ENCODE measurements around the gene SHISA8. TPM values are rescaled to one million over a fixed set of nuclear protein-coding genes. Genes with fewer than 3 reads are reported as not detected.

Gene SHISA8
- 1 to 10 TPM in 9 of 10 donors, under 1 TPM in 1; 0.78 to 4.6 (median 1.4) TPM for total RNA-seq
- 1 to 10 TPM in 1 of 2 donors, under 1 TPM in 1; 0.16 to 3.5 TPM for polyA plus RNA-seq
- long read RNA-seq, donor 1, partial matches to known transcripts = 2 of 15 reads
- long read RNA-seq, donor 1, other reads (novel, unspliced or antisense) = 13 of 15 reads
- long read RNA-seq, donor 2, partial matches to known transcripts = 3 of 9 reads
- long read RNA-seq, donor 2, other reads (novel, unspliced or antisense) = 6 of 9 reads
- long read RNA-seq, donor 3, partial matches to known transcripts = 0 of 1 reads
- long read RNA-seq, donor 3, other reads (novel, unspliced or antisense) = 1 of 1 reads

- Histone ChIP-seq H3K36me3 (no peaks in the 10 kb centered on the region), H3K9me3 (no peaks in the 10 kb centered on the region), H3K27me3 (peaks cover 29 to 97% (median 81%) of the 10 kb centered on the region in 7 donors), H3K4me1 (peaks cover 19 to 48% (median 42%) of the 10 kb centered on the region in 9 donors), H3K4me3 (peak within 1 kb of the TSS in 9 of 10 donors; percentile 25 to 48 (median 36)), H3K27ac (no peak within 1 kb of the TSS)
- intact Hi-C loops (cut with DNase I) = no loop called here
- TF ChIP-seq, protein P1, sequence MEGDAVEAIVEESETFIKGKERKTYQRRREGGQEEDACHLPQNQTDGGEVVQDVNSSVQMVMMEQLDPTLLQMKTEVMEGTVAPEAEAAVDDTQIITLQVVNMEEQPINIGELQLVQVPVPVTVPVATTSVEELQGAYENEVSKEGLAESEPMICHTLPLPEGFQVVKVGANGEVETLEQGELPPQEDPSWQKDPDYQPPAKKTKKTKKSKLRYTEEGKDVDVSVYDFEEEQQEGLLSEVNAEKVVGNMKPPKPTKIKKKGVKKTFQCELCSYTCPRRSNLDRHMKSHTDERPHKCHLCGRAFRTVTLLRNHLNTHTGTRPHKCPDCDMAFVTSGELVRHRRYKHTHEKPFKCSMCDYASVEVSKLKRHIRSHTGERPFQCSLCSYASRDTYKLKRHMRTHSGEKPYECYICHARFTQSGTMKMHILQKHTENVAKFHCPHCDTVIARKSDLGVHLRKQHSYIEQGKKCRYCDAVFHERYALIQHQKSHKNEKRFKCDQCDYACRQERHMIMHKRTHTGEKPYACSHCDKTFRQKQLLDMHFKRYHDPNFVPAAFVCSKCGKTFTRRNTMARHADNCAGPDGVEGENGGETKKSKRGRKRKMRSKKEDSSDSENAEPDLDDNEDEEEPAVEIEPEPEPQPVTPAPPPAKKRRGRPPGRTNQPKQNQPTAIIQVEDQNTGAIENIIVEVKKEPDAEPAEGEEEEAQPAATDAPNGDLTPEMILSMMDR (IDR thresholded peaks at IDR 0.05) = no peak
- peak in 1 of 2 donors; percentile 56 for DNase-seq
- ATAC-seq = peak in 5 of 8 donors; percentile 23 to 34 (median 28)
- WGBS, 2 donors = 12 to 13% methylated on average over 58 to 63 of the region's 63 CpGs
These were observed at the start of gene SHISA8 for GRCh38 chr22:41915035-41915785. SHISA8 (minus strand) TSS chr22:41915074; CDS start chr22:41914667, 407 bp downstream.

GRCh38 chr22:41964112-41964491, 49.2 kb upstream of the SHISA8 start:
- Histone ChIP-seq H3K4me3 (no peak overlapping the region), H3K4me1 (peaks cover 0 to 7% (median 0%) of the 10 kb centered on the region in 9 donors), H3K9me3 (no peaks in the 10 kb centered on the region), H3K27ac (no peak overlapping the region), H3K27me3 (peaks cover 0 to 6% (median 0%) of the 10 kb centered on the region in 7 donors), H3K36me3 (no peaks in the 10 kb centered on the region)
- ATAC-seq = no peak
- intact Hi-C loops (cut with DNase I) = loop anchor here in 6 of 10 donors (10.0 kb wide), 4 partner anchors 151 to 511 kb away; partner anchors contain the start of gene NFAM1 (in 3 of the 6)
- TF ChIP-seq, protein P1 (IDR thresholded peaks at IDR 0.05) = no peak
- no peak for DNase-seq
- WGBS, 2 donors = 69 to 74% methylated on average over 5 of the region's 5 CpGs

DNA sequence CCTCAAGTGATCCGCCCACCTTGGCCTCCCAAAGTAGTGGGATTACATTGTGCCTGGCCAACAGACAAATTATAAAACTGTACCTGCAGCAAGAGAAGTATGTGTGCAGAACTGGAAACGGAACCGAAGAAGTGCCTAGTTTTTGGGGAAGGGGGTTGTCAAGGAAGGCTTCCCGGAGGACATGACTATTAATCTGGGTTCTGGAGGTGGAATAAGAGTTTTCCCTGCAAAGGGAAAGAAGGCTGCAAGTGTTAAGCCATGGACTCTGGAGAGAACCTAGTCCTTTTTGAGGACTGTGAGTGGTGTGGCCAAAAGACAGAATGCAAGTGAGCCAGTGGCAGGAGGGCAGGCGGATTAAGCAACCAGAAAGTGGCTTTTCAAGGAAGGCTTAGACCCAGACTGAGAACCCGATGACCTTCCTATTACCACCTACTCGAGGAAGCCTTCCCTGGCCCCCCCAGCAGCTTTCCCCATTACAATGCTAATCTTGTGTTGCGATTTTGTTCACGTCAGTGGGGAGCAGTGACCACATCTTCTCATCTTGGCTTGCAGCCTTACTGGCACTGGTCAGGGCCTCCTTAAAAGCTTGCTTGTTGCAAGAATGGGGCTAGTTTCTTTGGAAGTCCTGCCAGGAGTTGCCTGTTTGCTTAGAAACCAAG, 48.7 kb upstream of the SHISA8 start:
- Histone ChIP-seq H3K36me3 (no peaks in the 10 kb centered on the region), H3K9me3 (no peaks in the 10 kb centered on the region), H3K27ac (no peak overlapping the region), H3K4me3 (no peak overlapping the region), H3K4me1 (peaks cover 0 to 7% (median 0%) of the 10 kb centered on the region in 9 donors), H3K27me3 (peaks cover 0 to under 1% (median 0%) of the 10 kb centered on the region in 7 donors)
- DNase-seq (no peak), ATAC-seq (no peak)
- intact Hi-C loops (cut with DNase I) = loop anchor here in 6 of 10 donors (10.0 kb wide), 4 partner anchors 151 to 511 kb away; partner anchors contain the start of gene NFAM1 (in 3 of the 6)
- 72 to 74% methylated on average over 9 of the region's 9 CpGs for WGBS, 2 donors
- TF ChIP-seq, protein P1 (IDR thresholded peaks at IDR 0.05) = no peak

Data from heart right ventricle (tissue), 16 donors.